HEK293T (cell line): ENCODE data around the gene ZNF518B.

Experiments
- CTCF ChIA-PET: fragments of 350-600 bp; formaldehyde crosslinking; extraction: SDS; loops from one replicate; lab custom pipeline; 2021; ENCODE audit warnings: antibody characterized with exemption, inconsistent platforms; lab: Yijun Ruan, JAX
- POLR2A ChIA-PET: fragments of 350-600 bp; formaldehyde crosslinking; extraction: SDS; loops from one replicate; lab custom pipeline; 2020; ENCODE audit warnings: antibody characterized with exemption, inconsistent platforms; lab: Yijun Ruan, JAX
- DNase-seq: peaks from one replicate; pipeline ENCODE4 v3.0.0; 2012; ENCODE audit warnings: mixed read lengths; ENCODE audit errors: extremely low spot score
- ARNT ChIP-seq: fragments of 450-650 bp; IDR thresholded peaks from 2 replicates; pipeline ENCODE4 v1.6.1; 2017; ENCODE audit warnings: mild to moderate bottlenecking
- BHLHE40 ChIP-seq: fragments of 450-650 bp; IDR thresholded peaks from 2 replicates; pipeline ENCODE4 v1.6.1; 2016; ENCODE audit warnings: mild to moderate bottlenecking, moderate library complexity, borderline replicate concordance
- CTBP1 ChIP-seq: fragments of 450-650 bp; IDR thresholded peaks from 2 replicates; pipeline ENCODE4 v1.6.1; 2016; ENCODE audit warnings: borderline replicate concordance
- ELF4 ChIP-seq: fragments of 450-650 bp; IDR thresholded peaks from 2 replicates; pipeline ENCODE4 v1.6.1; 2017; ENCODE audit warnings: antibody characterized with exemption
- FOXA1 ChIP-seq: fragments of 450-650 bp; IDR thresholded peaks from 2 replicates; pipeline ENCODE4 v1.6.1; 2016; ENCODE audit warnings: mild to moderate bottlenecking
- FOXK2 ChIP-seq: fragments of 450-650 bp; IDR thresholded peaks from 2 replicates; pipeline ENCODE4 v1.6.1; 2016; ENCODE audit warnings: mild to moderate bottlenecking
- FOXM1 ChIP-seq: fragments of 450-650 bp; IDR thresholded peaks from 2 replicates; pipeline ENCODE4 v1.6.1; 2017; ENCODE audit warnings: mild to moderate bottlenecking, borderline replicate concordance
- HDGF ChIP-seq: fragments of 450-650 bp; IDR thresholded peaks from 2 replicates; pipeline ENCODE4 v1.6.1; 2017; ENCODE audit warnings: antibody characterized with exemption, borderline replicate concordance
- L3MBTL2 ChIP-seq: fragments of 450-650 bp; conservative IDR thresholded peaks from 2 replicates; pipeline ENCODE4 v1.6.1; 2016; ENCODE audit warnings: mild to moderate bottlenecking
- LEF1 ChIP-seq: fragments of 450-650 bp; IDR thresholded peaks from 2 replicates; pipeline ENCODE4 v1.6.1; 2017; ENCODE audit warnings: mild to moderate bottlenecking, borderline replicate concordance
- NFRKB ChIP-seq: fragments of 450-650 bp; IDR thresholded peaks from 2 replicates; pipeline ENCODE4 v1.6.1; 2016; ENCODE audit warnings: mild to moderate bottlenecking, moderate library complexity
- SP1 ChIP-seq: fragments of 450-650 bp; IDR thresholded peaks from 2 replicates; pipeline ENCODE4 v1.6.1; 2017
- SUZ12 ChIP-seq: fragments of 450-650 bp; IDR thresholded peaks from 2 replicates; pipeline ENCODE4 v1.6.1; 2016; ENCODE audit warnings: mild to moderate bottlenecking
- TARDBP ChIP-seq: fragments of 450-650 bp; IDR thresholded peaks from 2 replicates; pipeline ENCODE4 v1.6.1; 2016
- ZNF384 ChIP-seq: fragments of 450-650 bp; IDR thresholded peaks from 2 replicates; pipeline ENCODE4 v1.6.1; 2016
- TF ChIP-seq, protein P1 (sequence below): fragments of 450-650 bp; IDR thresholded peaks from 2 replicates; pipeline ENCODE4 v1.6.1; 2016

The ZNF518B gene

DNA sequence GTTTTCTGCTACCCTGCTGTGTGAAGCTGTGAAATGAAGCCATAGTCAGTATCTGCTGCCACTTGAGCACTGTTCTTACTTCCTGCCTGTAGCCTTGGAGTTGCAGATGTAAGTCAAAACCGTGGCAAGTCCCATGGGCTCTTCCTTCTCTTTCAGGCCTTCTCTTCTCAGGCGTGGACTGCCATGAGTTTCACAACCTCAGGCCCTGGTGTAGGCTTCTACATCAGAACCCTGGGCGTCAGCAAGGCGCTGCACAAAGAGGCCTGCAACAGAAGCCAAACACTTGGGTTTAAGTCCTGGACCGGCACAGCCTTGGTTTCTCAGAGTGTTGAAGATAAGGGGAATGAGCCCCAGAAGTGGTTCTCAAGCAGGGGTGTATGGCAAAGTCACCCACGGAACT, 2.5 kb downstream of the ZNF518B start:
- POLR2A ChIA-PET = no interaction called here
- CTCF ChIA-PET = no interaction called here
- TF ChIP-seq CTBP1 = no peak
- no peak for DNase-seq

DNA sequence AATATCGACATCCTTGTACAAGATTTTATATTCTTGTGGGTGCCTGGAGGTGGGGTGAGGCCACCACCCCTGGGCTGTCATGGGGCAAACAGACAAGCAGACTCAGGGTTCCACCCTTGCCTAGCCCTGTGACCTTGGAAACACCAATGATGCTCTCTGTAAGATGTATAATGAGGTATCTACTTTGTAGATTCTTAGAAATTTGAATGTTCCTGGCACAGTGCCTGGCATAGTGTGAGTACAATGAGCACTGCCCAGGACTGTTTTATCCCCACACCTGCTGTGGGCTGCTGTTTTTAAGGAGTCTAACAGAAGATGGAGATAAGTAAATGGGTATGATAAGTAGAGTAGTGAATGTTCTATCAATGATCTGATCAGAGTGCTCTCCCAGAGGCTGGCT, 3.1 kb downstream of the ZNF518B start:
- TF ChIP-seq CTBP1 = no peak
- TF ChIP-seq SUZ12 = no peak
- CTCF ChIA-PET = no interaction called here
- DNase-seq = no peak
- POLR2A ChIA-PET = no interaction called here

DNA sequence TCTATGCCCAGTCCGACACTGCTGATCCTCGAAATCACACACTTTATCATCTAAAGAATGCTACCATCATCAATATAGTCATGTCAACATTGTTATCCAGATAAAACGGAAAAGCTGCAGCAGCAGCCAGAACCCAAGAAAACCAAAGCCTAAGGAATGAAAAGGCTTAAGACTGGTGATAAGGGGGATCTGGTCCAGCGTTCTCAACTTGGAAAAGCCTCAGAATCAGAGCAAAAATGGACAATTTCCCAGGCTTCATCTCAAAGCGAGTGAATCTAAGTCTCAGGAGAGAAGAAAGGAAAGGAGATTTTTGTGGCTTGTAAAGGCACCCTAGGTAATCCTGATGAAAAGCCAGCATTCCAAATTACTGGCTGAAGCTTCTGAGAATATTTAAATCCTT, 8.2 kb downstream of the ZNF518B start:
- no peak for TF ChIP-seq L3MBTL2
- no peak for TF ChIP-seq ARNT
- TF ChIP-seq BHLHE40 = no peak
- no peak for TF ChIP-seq SUZ12
- TF ChIP-seq, protein P1, sequence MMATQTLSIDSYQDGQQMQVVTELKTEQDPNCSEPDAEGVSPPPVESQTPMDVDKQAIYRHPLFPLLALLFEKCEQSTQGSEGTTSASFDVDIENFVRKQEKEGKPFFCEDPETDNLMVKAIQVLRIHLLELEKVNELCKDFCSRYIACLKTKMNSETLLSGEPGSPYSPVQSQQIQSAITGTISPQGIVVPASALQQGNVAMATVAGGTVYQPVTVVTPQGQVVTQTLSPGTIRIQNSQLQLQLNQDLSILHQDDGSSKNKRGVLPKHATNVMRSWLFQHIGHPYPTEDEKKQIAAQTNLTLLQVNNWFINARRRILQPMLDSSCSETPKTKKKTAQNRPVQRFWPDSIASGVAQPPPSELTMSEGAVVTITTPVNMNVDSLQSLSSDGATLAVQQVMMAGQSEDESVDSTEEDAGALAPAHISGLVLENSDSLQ = no peak
- TF ChIP-seq ELF4 = no peak
- TF ChIP-seq FOXA1 = no peak
- no peak for TF ChIP-seq NFRKB
- TF ChIP-seq FOXK2 = no peak
- TF ChIP-seq SP1 = no peak
- no peak for TF ChIP-seq ZNF384
- TF ChIP-seq FOXM1 = no peak
- TF ChIP-seq HDGF = no peak
- no peak for TF ChIP-seq CTBP1
- TF ChIP-seq LEF1 = no peak
- CTCF ChIA-PET = no interaction called here
- POLR2A ChIA-PET = no interaction called here
- no peak for DNase-seq

DNA sequence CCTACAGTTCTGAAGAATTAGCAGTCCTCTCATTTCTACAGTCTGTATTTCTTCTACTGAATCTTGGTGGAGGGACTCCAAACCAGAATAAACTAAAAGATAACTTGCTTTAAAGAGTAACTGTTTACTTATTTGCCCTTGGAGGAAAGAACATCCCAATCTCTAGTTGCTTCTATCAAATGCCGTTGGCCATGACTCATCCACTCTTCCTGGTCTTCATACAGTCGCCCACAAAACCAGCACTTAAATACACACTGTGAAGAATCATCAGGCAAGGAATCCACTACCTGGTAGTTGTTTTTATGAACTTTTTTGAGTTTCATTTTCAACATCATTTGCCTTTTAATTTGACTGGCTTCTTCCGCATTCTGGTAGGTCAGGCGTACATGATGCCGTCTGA, 14.2 kb downstream of the ZNF518B start:
- DNase-seq = no peak
- ChIA-PET POLR2A (no interaction called here), CTCF (no interaction called here)
- TF ChIP-seq ARNT (no peak), CTBP1 (no peak), LEF1 (no peak), ELF4 (no peak), BHLHE40 (no peak), SP1 (no peak), FOXM1 (no peak), SUZ12 (no peak), HDGF (no peak), L3MBTL2 (no peak), NFRKB (no peak), FOXK2 (no peak), TARDBP (no peak), FOXA1 (no peak), ZNF384 (no peak)
- TF ChIP-seq, protein P1 = no peak

DNA sequence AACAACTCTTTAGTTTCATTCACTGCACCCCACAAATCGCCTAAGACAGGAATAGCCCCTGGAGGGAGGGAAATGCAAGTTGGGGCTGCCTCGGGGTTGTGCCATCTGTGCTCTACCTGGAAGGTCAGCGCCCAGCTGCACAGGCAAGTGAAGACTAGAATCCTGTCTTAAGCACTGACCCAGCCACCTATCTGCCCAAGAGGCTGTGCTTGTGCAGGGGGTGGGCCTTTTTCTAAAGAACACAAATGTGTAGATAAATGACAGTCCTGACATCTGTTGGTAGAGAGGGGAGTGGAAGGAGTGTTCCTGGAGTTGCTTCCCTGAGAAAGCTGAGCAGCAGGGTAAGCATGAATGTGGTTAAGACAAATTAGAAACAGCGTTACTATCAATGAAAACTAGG, 15.7 kb downstream of the ZNF518B start:
- DNase-seq = no peak
- ChIA-PET CTCF (no interaction called here), POLR2A (no interaction called here)
- TF ChIP-seq FOXM1 (no peak), SUZ12 (no peak), FOXA1 (no peak), SP1 (no peak), L3MBTL2 (no peak), TARDBP (no peak), BHLHE40 (no peak), FOXK2 (no peak), CTBP1 (no peak), ELF4 (no peak), HDGF (no peak), ARNT (no peak), NFRKB (no peak), ZNF384 (no peak), LEF1 (no peak)
- TF ChIP-seq, protein P1 = no peak

DNA sequence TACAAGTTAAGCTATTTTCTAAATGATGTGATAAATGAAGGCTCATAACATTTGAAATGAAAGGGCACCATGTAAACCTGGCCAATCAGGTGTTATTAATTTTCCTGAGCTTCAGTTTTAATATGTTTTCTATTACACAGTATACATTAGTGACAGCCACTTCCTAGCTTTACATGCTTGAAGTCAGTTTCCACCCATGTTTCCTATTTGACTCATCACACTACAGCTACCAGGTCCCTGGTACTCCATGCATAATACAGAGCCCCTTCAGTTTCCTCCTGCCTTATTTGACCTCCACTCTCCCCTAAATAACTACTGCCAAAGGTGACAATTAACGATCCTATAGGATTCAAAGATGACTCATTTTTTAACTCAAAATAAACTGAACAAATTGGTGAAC, 18.3 kb downstream of the ZNF518B start:
- TF ChIP-seq L3MBTL2 (no peak), SP1 (no peak), TARDBP (no peak), ELF4 (no peak), LEF1 (no peak), ARNT (no peak), FOXK2 (no peak), ZNF384 (no peak), HDGF (no peak), NFRKB (no peak), BHLHE40 (no peak), CTBP1 (no peak), SUZ12 (no peak), FOXA1 (no peak), FOXM1 (no peak)
- TF ChIP-seq, protein P1 = no peak
- ChIA-PET POLR2A (no interaction called here), CTCF (no interaction called here)
- no peak for DNase-seq
